ENCODE measurements around the gene DNAJC5. TPM values are rescaled to one million over a fixed set of nuclear protein-coding genes. Genes with fewer than 3 reads are reported as not detected.
A peak's percentile ranks its signal among the peaks of the same experiment; 100 is the strongest.

DNAJC5 gene
- total and polyA plus RNA-seq, 2 experiments from 2014 or later = 9.4 to 37.7 TPM

- Histone ChIP-seq H3K4me3 (no peak overlapping the region), H3K9me3 (ENCODE audit: low read depth) (no peaks in the 10 kb centered on the region), H3K36me3 (no peaks in the 10 kb centered on the region), H3K4me1 (ENCODE audit: low read depth) (peaks cover 12% of the 10 kb centered on the region), H3K27ac (no peak overlapping the region), H3K27me3 (no peaks in the 10 kb centered on the region)
- TF ChIP-seq CTCF (IDR thresholded peaks at IDR 0.05; ENCODE audit: low read depth, low read length) = no peak
- no peak for DNase-seq (ENCODE audit: low read depth in 1 of 2, low spot score in 1 of 2)
Measured at GRCh38 chr20:63900413-63900812, 5.5 kb downstream of the DNAJC5 start.

GRCh38 chr20:63903796-63904561 is 9.1 kb downstream of the DNAJC5 start:
- Histone ChIP-seq H3K4me3 (no peak overlapping the region), H3K4me1 (ENCODE audit: low read depth) (peaks cover 13% of the 10 kb centered on the region), H3K9me3 (ENCODE audit: low read depth) (no peaks in the 10 kb centered on the region), H3K27ac (no peak overlapping the region), H3K36me3 (no peaks in the 10 kb centered on the region), H3K27me3 (no peaks in the 10 kb centered on the region)
- DNase-seq (ENCODE audit: low read depth in 1 of 2, low spot score in 1 of 2) = no peak
- TF ChIP-seq CTCF (IDR thresholded peaks at IDR 0.05; ENCODE audit: low read depth, low read length) = no peak

GRCh38 chr20:63908008-63908682 is 13.2 kb downstream of the DNAJC5 start:
- no peak for TF ChIP-seq CTCF (IDR thresholded peaks at IDR 0.05; ENCODE audit: low read depth, low read length)
- Histone ChIP-seq H3K9me3 (ENCODE audit: low read depth) (no peaks in the 10 kb centered on the region), H3K27me3 (no peaks in the 10 kb centered on the region), H3K4me3 (no peak overlapping the region), H3K36me3 (no peaks in the 10 kb centered on the region), H3K27ac (peak overlapping the region; percentile 41), H3K4me1 (ENCODE audit: low read depth) (peaks cover 13% of the 10 kb centered on the region)
- no peak for DNase-seq (ENCODE audit: low read depth in 1 of 2, low spot score in 1 of 2)

GRCh38 chr20:63911176-63911575 is 16.2 kb downstream of the DNAJC5 start:
- peak in 1 of 2 donors; percentile 27 for DNase-seq (ENCODE audit: low read depth in 1 of 2, low spot score in 1 of 2)
- H3K36me3 ChIP-seq = no peaks in the 10 kb centered on the region
- no peak overlapping the region for H3K27ac ChIP-seq
- no peaks in the 10 kb centered on the region for H3K9me3 ChIP-seq (ENCODE audit: low read depth)
- no peak for TF ChIP-seq CTCF (IDR thresholded peaks at IDR 0.05; ENCODE audit: low read depth, low read length)
- H3K4me1 ChIP-seq (ENCODE audit: low read depth) = peaks cover 13% of the 10 kb centered on the region
- no peak overlapping the region for H3K4me3 ChIP-seq
- no peaks in the 10 kb centered on the region for H3K27me3 ChIP-seq

- Histone ChIP-seq H3K9me3 (ENCODE audit: low read depth) (no peaks in the 10 kb centered on the region), H3K4me3 (no peak overlapping the region), H3K36me3 (no peaks in the 10 kb centered on the region), H3K27ac (no peak overlapping the region), H3K4me1 (ENCODE audit: low read depth) (no peaks in the 10 kb centered on the region), H3K27me3 (no peaks in the 10 kb centered on the region)
- TF ChIP-seq CTCF (IDR thresholded peaks at IDR 0.05; ENCODE audit: low read depth, low read length) = no peak
- no peak for DNase-seq (ENCODE audit: low read depth in 1 of 2, low spot score in 1 of 2)
Measured at GRCh38 chr20:63913768-63914167, 18.8 kb downstream of the DNAJC5 start.

All from cardiac muscle cell (in vitro differentiated cells and primary cell).